Measurements from ENCODE around the gene ZNF467.

Gene ZNF467

GRCh38 chr7:149728491-149729375 is 44.7 kb downstream of the ZNF467 start:
- TF ChIP-seq BACH2 (CRISPR knock-in tag; IDR thresholded peaks at IDR 0.05; ENCODE audit: borderline replicate concordance) = no peak
- no peak for TF ChIP-seq ZNF8 (CRISPR knock-in tag; IDR thresholded peaks at IDR 0.05)
- no peak for TF ChIP-seq ZNF70 (CRISPR knock-in tag; IDR thresholded peaks at IDR 0.05)
- TF ChIP-seq ESRRG (CRISPR knock-in tag; IDR thresholded peaks at IDR 0.05) = no peak
- TF ChIP-seq ARNTL (CRISPR knock-in tag; IDR thresholded peaks at IDR 0.05; ENCODE audit: borderline replicate concordance, low read depth) = no peak
- TF ChIP-seq ISL1 (CRISPR knock-in tag; IDR thresholded peaks at IDR 0.05) = no peak
- TF ChIP-seq PPARA (CRISPR knock-in tag; IDR thresholded peaks at IDR 0.05; ENCODE audit: borderline replicate concordance) = no peak
- no peak for ATAC-seq

- TF ChIP-seq ISL1 (CRISPR knock-in tag; IDR thresholded peaks at IDR 0.05) = no peak
- TF ChIP-seq TSHZ2 (CRISPR knock-in tag; IDR thresholded peaks at IDR 0.05) = no peak
- TF ChIP-seq GLIS3 (CRISPR knock-in tag; IDR thresholded peaks at IDR 0.05) = no peak
- TF ChIP-seq ZNF70 (CRISPR knock-in tag; IDR thresholded peaks at IDR 0.05) = no peak
- TF ChIP-seq TOX (CRISPR knock-in tag; IDR thresholded peaks at IDR 0.05; ENCODE audit: borderline replicate concordance) = no peak
- ATAC-seq = no peak
Measured at GRCh38 chr7:149727899-149728476, 45.4 kb downstream of the ZNF467 start.

GRCh38 chr7:149727053-149727898 is 46.1 kb downstream of the ZNF467 start:
- TF ChIP-seq TOX (CRISPR knock-in tag; IDR thresholded peaks at IDR 0.05; ENCODE audit: borderline replicate concordance) (no peak), PPARA (CRISPR knock-in tag; IDR thresholded peaks at IDR 0.05; ENCODE audit: borderline replicate concordance) (no peak), ISL1 (CRISPR knock-in tag; IDR thresholded peaks at IDR 0.05) (no peak), CSRNP3 (CRISPR knock-in tag; IDR thresholded peaks at IDR 0.05) (no peak), ESRRG (CRISPR knock-in tag; IDR thresholded peaks at IDR 0.05) (no peak), SNAI2 (CRISPR knock-in tag; IDR thresholded peaks at IDR 0.05) (no peak), ZNF70 (CRISPR knock-in tag; IDR thresholded peaks at IDR 0.05) (no peak), OSR1 (CRISPR knock-in tag; IDR thresholded peaks at IDR 0.05) (no peak), ZFP3 (CRISPR knock-in tag; IDR thresholded peaks at IDR 0.05) (no peak), ZFP30 (CRISPR knock-in tag; IDR thresholded peaks at IDR 0.05) (no peak), PATZ1 (CRISPR knock-in tag; IDR thresholded peaks at IDR 0.05; ENCODE audit: borderline replicate concordance) (no peak), ZNF8 (CRISPR knock-in tag; IDR thresholded peaks at IDR 0.05) (no peak), TCF4 (CRISPR knock-in tag; IDR thresholded peaks at IDR 0.05; ENCODE audit: borderline replicate concordance) (no peak), ZNF565 (CRISPR knock-in tag; conservative IDR thresholded peaks at IDR 0.05; ENCODE audit: low read depth) (no peak), TSHZ2 (CRISPR knock-in tag; IDR thresholded peaks at IDR 0.05) (no peak), POU6F1 (CRISPR knock-in tag; IDR thresholded peaks at IDR 0.05; ENCODE audit: borderline replicate concordance, low read depth) (no peak), CREB5 (CRISPR knock-in tag; IDR thresholded peaks at IDR 0.05; ENCODE audit: low read depth) (no peak), ZC3H10 (CRISPR knock-in tag; IDR thresholded peaks at IDR 0.05) (no peak)
- no peak for ATAC-seq

All from SK-N-SH treated with all-trans-retinoic acid at 6 μM for 48 hours (cell line).